HCT116 (cell line): ENCODE results near the gene UBE2L3. TPM values are rescaled to one million over a fixed set of nuclear protein-coding genes. Genes with fewer than 3 reads are reported as not detected.
"Not testable (repeated sequence)": the region's sequence is repeated elsewhere in the genome, so short reads cannot be mapped to it uniquely, and the experiment has no call there.

ENCODE experiments used
- ATAC-seq: fragments of 200-7000 bp; cut with Tn5 transposase; 2 replicates; pipeline ENCODE4 v1.9.1; 2020; ENCODE audit warnings: mild to moderate bottlenecking, moderate library complexity
- BruUV-seq: library from RNA; stranded (reverse); fragments of 400-500 nt; replicated peaks from 2 replicates; lab custom pipeline; 2021; lab: Mats Ljungman, UMichigan
- CTCF ChIA-PET: fragments of 300-600 bp; sonication (Branson Sonifier 250); formaldehyde crosslinking; loops from one replicate; lab custom pipeline; 2021; ENCODE audit warnings: antibody characterized with exemption; lab: Charles Lee
- POLR2A ChIA-PET: fragments of 300-600, 350-600 bp; sonication (Branson Sonifier 250); formaldehyde crosslinking; loops from one replicate; lab custom pipeline; 2021; ENCODE audit warnings: antibody characterized with exemption; lab: Charles Lee
- RAD21 ChIA-PET, 2 experiments: fragments of 300-600 bp; sonication (Branson Sonifier 250); formaldehyde crosslinking; loops; one replicate each; lab custom pipeline; 2023; ENCODE audit warnings: low total read pairs in 2 of 2; ENCODE audit not compliant: uncharacterized antibody in 2 of 2, unreplicated experiment in 2 of 2, low non-redundant PET in 1 of 2; lab: Charles Lee
- DNase-seq: peaks from one replicate; pipeline ENCODE4 v3.0.0-alpha.2; 2010; ENCODE audit warnings: low read depth, low spot score
- H2AFZ ChIP-seq: fragments of 200-600 bp; shearing (Covaris generic), sonication (generic); 2 replicates; pipeline ENCODE4 v1.6.1; 2017; ENCODE audit warnings: low read depth, mixed run types, mixed read lengths, antibody characterized with exemption, low read length; ENCODE audit not compliant: poor library complexity, severe bottlenecking
- H3K27ac ChIP-seq: 2 replicates; pipeline ENCODE4 v1.5.1; 2012; ENCODE audit warnings: low read depth, low read length
- H3K27me3 ChIP-seq: fragments of 200-600 bp; sonication (generic); 2 replicates; pipeline ENCODE4 v1.6.1; 2016; ENCODE audit warnings: mixed run types, low read length, mixed read lengths; ENCODE audit not compliant: insufficient read depth
- H3K36me3 ChIP-seq, 2 experiments: fragments of 200-500 bp in 1 of 2; fragments of 200-600 bp in 1 of 2; sonication (Bioruptor generic) in 1 of 2; sonication (generic) in 1 of 2; 2 replicates each; pipeline versions ENCODE4 v1.5.1 to v1.6.1; 2014 to 2016; ENCODE audit warnings: low read length in 2 of 2, inconsistent platforms in 1 of 2, mixed read lengths in 1 of 2, mixed run types in 1 of 2; ENCODE audit not compliant: insufficient read depth in 2 of 2, control insufficient read depth in 1 of 2
- H3K4me1 ChIP-seq, 2 experiments: fragments of 200-600 bp in 1 of 2; sonication (generic) in 1 of 2; 2 replicates each; pipeline versions ENCODE4 v1.5.1 to v1.6.1; 2012 to 2017; ENCODE audit warnings: low read length in 2 of 2, inconsistent platforms in 1 of 2, mild to moderate bottlenecking in 1 of 2, mixed read lengths in 1 of 2, mixed run types in 1 of 2, moderate library complexity in 1 of 2; ENCODE audit not compliant: insufficient read depth in 2 of 2, control insufficient read depth in 1 of 2
- H3K4me2 ChIP-seq: fragments of 200-600 bp; sonication (generic); 2 replicates; pipeline ENCODE4 v1.6.1; 2017; ENCODE audit warnings: mixed run types, low read length, mixed read lengths
- H3K4me3 ChIP-seq, 2 experiments: fragments of 200-600 bp in 1 of 2; sonication (generic) in 1 of 2; replicated peaks in 1 of 2; 2 replicates each; pipeline ENCODE4 v1.5.1; 2011 to 2016; ENCODE audit warnings: low read length in 2 of 2, control low read depth in 1 of 2, low read depth in 1 of 2, mild to moderate bottlenecking in 1 of 2, mixed read lengths in 1 of 2, mixed run types in 1 of 2
- H3K79me2 ChIP-seq: fragments of 200-600 bp; sonication (generic); 2 replicates; pipeline ENCODE4 v1.6.1; 2017; ENCODE audit warnings: mild to moderate bottlenecking, mixed run types, low read length, moderate library complexity, mixed read lengths; ENCODE audit not compliant: insufficient read depth
- H3K9ac ChIP-seq: fragments of 200-600 bp; sonication (generic); 2 replicates; pipeline ENCODE4 v1.6.1; 2016; ENCODE audit warnings: low read length, mixed read lengths
- H3K9me2 ChIP-seq: fragments of 200-600 bp; sonication (generic), shearing (Covaris generic); 2 replicates; pipeline ENCODE4 v1.6.1; 2017; ENCODE audit warnings: mixed run types, mild to moderate bottlenecking, moderate library complexity; ENCODE audit not compliant: insufficient read depth
- H3K9me3 ChIP-seq, 2 experiments: fragments of 200-500 bp in 1 of 2; fragments of 200-600 bp in 1 of 2; sonication (Bioruptor generic) in 1 of 2; sonication (generic) in 1 of 2; 2 replicates each; pipeline ENCODE4 v1.6.1; 2014 to 2017; ENCODE audit warnings: low read length in 2 of 2, mixed read lengths in 2 of 2, inconsistent platforms in 1 of 2, low read depth in 1 of 2, mild to moderate bottlenecking in 1 of 2, mixed run types in 1 of 2, moderate library complexity in 1 of 2; ENCODE audit not compliant: control insufficient read depth in 1 of 2, insufficient read depth in 1 of 2
- H4K20me1 ChIP-seq: fragments of 200-600 bp; sonication (generic), shearing (Covaris generic); 2 replicates; pipeline ENCODE4 v1.6.1; 2017; ENCODE audit warnings: mixed run types, mild to moderate bottlenecking, moderate library complexity; ENCODE audit not compliant: insufficient read depth
- intact Hi-C: fragments of 100-400 bp; cut with micrococcal nuclease; formaldehyde crosslinking; loops from 2 replicates; pipeline ENCODE4 v1.10.0; 2022
- total RNA-seq: library from RNA; stranded (reverse); gene quantifications from one replicate; pipeline ENCODE4 v1.2.1, GENCODE V29; 2021; ENCODE audit not compliant: unreplicated experiment

Gene UBE2L3
- total RNA-seq, 1 experiment from 2014 or later = 55.6 TPM

- H3K27ac ChIP-seq, H4K20me1 ChIP-seq, H3K27me3 ChIP-seq, H3K9me2 ChIP-seq, H3K9ac ChIP-seq, H3K4me1 ChIP-seq, intact Hi-C loops, CTCF ChIA-PET, ATAC-seq, H3K4me2 ChIP-seq, DNase-seq, RAD21 ChIA-PET, H3K4me3 ChIP-seq, POLR2A ChIA-PET, H3K79me2 ChIP-seq, H3K36me3 ChIP-seq, BruUV-seq, H3K9me3 ChIP-seq, H2AFZ ChIP-seq: not testable (repeated sequence)
Observed at GRCh38 chr22:21526705-21527500, 40.6 kb upstream of the UBE2L3 start.

GRCh38 chr22:21531525-21531924, 36.0 kb upstream of the UBE2L3 start:
- H3K4me1 ChIP-seq, H2AFZ ChIP-seq, ATAC-seq, H4K20me1 ChIP-seq, H3K36me3 ChIP-seq, H3K9me2 ChIP-seq, DNase-seq, H3K79me2 ChIP-seq, POLR2A ChIA-PET, H3K4me2 ChIP-seq, H3K9me3 ChIP-seq, intact Hi-C loops, H3K9ac ChIP-seq, H3K4me3 ChIP-seq, H3K27me3 ChIP-seq, CTCF ChIA-PET, BruUV-seq, H3K27ac ChIP-seq, RAD21 ChIA-PET: not testable (repeated sequence)

DNA sequence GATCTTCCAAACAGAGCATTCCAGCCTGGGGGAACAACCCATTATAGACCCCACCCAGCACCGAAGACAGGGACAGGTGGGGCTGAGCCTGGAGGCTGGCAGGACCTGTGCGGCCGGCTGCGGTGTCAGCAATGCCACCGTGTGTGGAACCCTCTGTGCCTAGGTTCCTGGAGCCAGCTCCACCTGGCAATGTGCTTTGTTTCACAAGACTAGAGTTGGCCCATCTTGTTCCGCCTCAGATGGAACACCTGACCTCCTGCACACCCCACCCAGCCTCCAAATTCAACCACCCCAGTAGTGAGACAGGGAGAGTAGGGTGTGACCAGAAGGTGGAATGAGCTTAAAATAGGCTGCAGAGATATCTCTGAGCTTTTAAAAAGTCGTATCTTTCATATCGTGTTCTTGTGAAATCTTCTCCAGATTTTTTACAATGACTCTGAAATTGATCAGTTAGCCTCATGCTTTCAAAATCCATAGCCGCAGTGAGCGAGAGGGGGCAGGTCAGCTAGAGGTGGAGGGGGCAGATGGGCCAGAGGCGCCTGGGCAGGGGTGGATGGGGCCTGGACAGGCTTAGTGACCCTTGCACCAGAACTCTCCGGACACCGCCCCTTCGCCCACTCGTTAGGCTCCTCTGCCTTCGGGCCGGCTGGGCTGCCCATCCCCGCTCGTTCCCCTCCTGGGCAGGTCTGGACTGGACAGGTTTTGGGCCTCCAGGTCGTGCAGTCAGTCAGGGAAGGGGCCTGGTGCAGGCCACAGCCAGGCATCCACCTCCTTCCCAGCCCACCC, 34.5 kb upstream of the UBE2L3 start:
- H3K27ac ChIP-seq, intact Hi-C loops, H3K9ac ChIP-seq, H2AFZ ChIP-seq, H3K4me1 ChIP-seq, CTCF ChIA-PET, H3K27me3 ChIP-seq, RAD21 ChIA-PET, DNase-seq, H3K4me2 ChIP-seq, H3K36me3 ChIP-seq, H3K9me2 ChIP-seq, ATAC-seq, H3K4me3 ChIP-seq, BruUV-seq, POLR2A ChIA-PET, H3K79me2 ChIP-seq, H3K9me3 ChIP-seq, H4K20me1 ChIP-seq: not testable (repeated sequence)

DNA sequence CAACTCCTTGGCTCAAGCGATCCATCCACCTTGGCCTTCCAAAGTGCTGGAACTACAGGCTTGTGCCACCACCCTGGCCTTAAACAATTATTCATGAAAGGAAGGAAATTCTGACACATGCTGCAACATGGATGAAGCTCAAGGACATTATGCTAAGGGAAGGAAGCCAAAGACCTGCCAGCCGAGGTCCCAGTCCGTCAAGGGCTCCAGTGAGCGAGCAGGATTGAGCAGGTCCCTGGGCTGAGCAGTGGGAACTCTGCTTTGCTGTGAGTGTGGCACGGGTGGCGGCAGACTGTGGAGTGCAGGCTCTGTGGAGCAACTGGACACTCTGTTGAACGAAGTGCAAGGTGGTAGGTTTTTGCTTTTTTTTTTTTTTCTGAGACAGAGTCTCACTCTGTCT, 27.7 kb upstream of the UBE2L3 start:
- RAD21 ChIA-PET, H3K79me2 ChIP-seq, H3K4me3 ChIP-seq, intact Hi-C loops, H3K27ac ChIP-seq, H3K27me3 ChIP-seq, H3K9ac ChIP-seq, DNase-seq, H3K4me1 ChIP-seq, H3K36me3 ChIP-seq, CTCF ChIA-PET, H2AFZ ChIP-seq, POLR2A ChIA-PET, H3K4me2 ChIP-seq, H3K9me3 ChIP-seq, H3K9me2 ChIP-seq, BruUV-seq, H4K20me1 ChIP-seq: not testable (repeated sequence)
- 0 out of 2 replicates have a peak, but pooled peaks have one; percentile 11 for ATAC-seq
